GM19324 (cell line): ENCODE measurements around the gene CD83.
A peak's percentile ranks its signal among the peaks of the same experiment; 100 is the strongest.

Experiments
- ATAC-seq: cut with Tn5 transposase; IDR thresholded peaks from one replicate; pipeline ENCODE4 v1.9.1; 2021; ENCODE audit warnings: mild to moderate bottlenecking, moderate library complexity; ENCODE audit not compliant: unreplicated experiment, low FRiP score

The CD83 gene

GRCh38 chr6:14091339-14091978 lies 26.1 kb upstream of the CD83 start:
- ATAC-seq = no peak

- ATAC-seq = no peak
Measured at GRCh38 chr6:14092316-14092715, 25.3 kb upstream of the CD83 start.

DNA sequence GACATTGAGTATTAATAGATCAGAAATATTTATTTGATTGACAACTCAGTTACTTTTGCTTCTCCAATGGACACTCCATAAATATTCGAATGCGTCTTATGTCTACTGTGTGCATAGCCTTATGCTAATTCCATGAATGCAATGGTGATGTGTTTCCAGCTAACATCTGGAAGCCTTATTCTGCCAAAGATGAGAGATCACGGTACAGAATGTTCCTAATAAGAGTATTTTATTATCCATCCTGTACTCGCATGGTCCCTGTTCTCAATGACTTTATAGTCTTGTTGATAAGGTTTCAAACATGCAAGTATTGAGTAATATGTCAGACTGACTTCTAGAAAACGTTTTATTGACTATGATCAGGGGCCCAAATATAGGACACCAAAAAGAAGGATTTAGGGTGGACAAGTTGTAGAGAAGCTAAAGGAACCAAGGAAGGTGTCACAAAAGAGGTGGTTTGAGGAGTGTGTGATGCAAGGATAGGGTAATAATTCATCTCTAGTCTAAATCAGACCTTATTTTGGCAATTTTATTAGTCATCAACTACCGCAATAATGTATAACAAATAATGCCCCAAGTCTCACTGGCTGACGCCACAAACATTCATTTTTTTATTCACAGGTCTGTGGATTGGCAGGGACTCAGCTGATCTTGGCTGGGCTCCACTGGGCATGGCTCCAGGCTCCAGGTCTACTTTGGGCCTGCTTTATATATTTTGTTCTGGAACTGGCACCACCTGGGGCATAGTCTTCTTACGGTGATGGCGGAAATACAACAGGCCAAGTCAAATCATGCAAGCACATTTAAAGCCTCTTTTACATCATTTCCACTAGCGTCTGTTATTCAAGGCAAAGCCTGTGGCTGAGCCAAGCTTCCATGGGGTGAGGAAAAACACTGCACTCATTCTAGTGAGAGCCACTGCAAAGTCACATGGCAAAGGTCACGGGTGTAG lies 24.5 kb upstream of the CD83 start:
- no peak for ATAC-seq

GRCh38 chr6:14094721-14095120 lies 22.9 kb upstream of the CD83 start:
- ATAC-seq = no peak

GRCh38 chr6:14095437-14095836 lies 22.1 kb upstream of the CD83 start:
- ATAC-seq = peak; percentile 42

DNA sequence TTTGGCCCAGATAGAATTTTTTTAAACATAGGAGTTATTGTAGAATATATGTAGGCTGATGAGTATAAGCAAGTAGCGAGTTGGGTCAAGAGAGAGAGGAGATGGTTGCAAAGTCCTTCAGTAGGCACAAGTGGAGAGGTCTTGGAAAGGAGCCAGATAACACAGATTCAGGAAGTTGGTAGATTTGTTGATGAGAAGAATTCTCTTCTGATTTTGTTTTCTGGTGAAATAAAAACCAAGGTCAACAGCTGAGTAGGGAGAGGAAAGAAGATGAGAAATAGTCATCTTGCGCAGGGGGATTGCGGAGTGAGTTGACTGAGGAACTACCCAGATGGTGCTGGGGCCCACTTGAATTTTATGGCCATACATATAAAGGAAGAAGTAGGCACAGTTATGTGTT lies 17.4 kb upstream of the CD83 start:
- no peak for ATAC-seq

GRCh38 chr6:14100966-14101365 lies 16.6 kb upstream of the CD83 start:
- no peak for ATAC-seq

GRCh38 chr6:14102383-14102782 lies 15.2 kb upstream of the CD83 start:
- no peak for ATAC-seq

DNA sequence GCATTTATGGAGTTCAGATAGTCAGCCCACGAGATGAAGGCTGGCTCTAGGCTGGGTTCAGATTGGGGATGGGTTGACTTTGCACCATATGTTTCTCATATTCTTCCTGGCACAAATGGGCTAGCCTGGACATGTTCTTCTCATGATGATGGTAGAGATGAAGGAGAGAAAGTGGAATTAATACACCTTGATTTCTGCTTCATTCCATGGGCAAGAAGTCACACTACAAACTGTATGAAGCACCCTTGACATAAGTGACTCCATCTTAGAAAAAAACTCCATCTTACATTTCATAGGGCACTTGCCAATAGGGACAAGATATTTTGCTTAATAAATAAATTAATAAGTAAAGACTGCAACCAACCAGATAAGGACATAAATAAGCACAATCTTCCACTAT lies 12.0 kb upstream of the CD83 start:
- no peak for ATAC-seq

- ATAC-seq = no peak
Measured at GRCh38 chr6:14107000-14107399, 10.6 kb upstream of the CD83 start.

GRCh38 chr6:14107711-14108494 lies 9.7 kb upstream of the CD83 start:
- no peak for ATAC-seq

DNA sequence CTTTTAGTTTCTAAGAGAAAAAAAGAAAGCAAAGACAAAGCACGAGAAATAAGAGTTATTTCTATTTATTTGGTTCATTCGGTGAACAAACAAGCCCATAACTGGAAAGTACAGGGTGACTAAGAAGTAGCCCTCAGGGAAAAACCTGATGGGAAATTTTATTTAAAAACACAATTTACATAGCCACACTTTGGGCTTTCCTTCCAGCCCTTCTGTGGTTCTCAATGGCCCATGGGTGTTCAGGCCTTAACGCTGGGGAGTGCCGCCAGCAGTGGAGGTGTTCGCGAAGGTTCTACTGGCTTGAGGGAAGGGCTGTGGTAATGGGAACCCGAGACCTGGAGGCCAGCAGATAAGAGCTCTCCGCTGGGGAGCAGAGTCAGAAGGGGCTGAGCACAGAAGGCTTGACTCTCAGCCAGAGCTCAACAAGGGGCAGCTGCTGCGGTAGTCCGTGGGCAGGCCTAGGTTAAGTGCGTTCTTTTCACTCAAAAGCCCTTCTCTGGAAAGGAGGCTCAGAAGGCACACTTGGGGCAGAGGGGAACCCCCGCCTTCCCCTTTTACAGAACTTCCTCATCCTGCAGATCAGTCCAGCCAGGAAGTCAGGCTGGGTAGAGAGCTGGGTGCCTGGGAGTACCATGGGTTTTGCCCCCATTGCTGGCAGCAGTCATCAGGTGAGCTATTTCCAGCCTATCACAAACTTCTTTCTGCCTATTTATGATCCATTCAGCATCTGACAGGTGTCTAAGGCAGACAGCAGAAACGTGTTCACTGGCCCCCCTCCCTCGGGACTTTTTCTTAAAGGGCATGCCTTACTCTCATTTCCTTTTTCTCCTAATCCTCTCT lies 8.8 kb upstream of the CD83 start:
- ATAC-seq = peak; percentile 52

GRCh38 chr6:14109411-14109826 lies 8.2 kb upstream of the CD83 start:
- peak; percentile 7 for ATAC-seq

DNA sequence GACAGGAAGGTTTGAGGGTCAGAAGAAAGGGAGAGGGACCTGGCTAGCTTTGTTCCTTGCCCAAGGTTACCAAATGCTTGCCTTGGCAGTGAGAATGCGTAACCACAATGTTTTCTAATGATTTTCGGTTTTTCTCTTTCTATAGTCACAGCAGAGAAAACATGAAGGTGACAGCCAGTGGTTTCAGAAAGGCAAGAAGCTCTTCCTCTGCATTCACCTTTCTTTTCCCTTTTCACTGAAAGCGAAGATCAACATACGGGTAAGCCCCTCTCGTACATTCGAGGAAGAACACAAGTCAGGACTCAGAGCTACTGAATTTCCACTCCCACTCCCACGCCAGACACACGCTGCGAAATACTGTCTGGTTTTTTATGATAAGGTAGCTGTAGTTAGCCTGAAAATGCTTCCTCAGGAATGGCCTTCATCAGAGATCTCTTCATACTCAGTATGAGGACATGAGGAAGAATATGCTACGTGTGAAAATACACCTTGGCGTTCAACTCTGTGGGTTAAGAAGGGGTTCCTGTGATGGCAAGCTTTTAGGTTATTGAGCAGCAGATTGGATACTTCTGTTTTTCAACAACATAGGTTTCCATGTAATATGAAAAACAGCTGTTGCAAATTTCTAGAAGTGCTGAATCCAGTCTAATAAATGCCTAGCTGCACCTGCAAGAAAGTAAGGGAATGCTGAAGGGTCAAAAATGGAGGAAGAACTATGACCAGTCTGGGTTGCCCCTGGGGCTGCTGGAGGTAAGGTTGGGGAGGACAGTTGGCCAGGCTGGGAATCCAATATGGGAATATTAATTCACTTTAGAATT lies 7.4 kb upstream of the CD83 start:
- peak; percentile 61 for ATAC-seq

GRCh38 chr6:14113976-14114375 lies 3.6 kb upstream of the CD83 start:
- ATAC-seq = no peak

DNA sequence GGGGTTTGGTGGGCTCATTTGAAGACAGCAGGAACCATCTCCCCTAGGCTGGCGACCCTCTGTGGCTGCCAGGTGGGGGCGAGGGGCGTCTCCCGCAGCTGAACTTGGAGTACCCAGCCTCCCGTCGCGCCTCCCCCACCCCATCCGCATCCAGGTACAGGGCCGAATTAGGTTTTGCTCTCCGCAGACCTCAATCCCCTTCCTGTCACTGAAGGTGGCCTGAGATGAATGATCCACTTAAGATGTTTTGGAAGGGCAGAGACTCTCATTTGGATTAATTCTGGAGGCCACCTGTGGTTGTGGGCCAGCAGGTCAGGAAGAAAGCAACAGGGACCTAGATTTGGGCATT lies 493 bp downstream of the CD83 start:
- ATAC-seq = no peak

- no peak for ATAC-seq
Measured at GRCh38 chr6:14118446-14118845, 874 bp downstream of the CD83 start.

DNA sequence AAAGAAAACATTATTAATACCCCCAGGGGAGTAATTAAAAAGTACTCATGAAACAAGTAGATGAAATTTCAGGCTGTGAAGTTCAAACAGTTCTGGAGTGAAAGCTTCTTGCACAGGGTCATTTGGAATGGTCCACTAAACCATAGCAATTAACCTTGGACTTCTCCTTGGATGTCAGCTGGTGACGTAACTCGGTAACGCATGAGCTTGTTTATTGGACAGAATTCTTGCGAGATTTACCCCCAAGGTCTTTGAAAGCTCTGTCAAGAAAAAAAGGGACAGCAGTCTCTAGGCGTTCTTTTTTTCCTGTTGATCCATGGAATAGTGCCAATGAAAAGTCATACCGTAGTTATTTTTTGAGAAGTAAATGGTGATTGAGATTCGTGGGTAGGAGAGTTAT lies 2.2 kb downstream of the CD83 start:
- ATAC-seq = no peak

DNA sequence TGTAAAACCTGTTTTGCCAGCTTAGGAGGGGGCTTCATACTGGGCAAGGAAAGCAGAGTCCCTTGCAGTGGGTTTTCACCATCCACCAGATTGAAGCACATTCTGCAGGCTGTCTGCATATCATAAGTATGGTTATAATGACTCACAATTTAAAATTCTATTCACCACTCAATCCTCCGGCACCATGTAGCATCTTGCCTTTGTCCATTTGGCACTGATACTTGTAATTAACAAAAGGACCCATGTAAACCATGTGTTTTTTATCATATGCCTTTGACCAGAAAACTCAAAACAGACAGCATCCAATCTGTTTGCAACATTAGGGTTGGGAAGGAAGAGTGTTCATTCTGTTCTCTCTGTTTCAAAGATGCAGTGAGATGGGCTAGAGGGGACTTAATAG lies 3.0 kb downstream of the CD83 start:
- ATAC-seq = no peak

DNA sequence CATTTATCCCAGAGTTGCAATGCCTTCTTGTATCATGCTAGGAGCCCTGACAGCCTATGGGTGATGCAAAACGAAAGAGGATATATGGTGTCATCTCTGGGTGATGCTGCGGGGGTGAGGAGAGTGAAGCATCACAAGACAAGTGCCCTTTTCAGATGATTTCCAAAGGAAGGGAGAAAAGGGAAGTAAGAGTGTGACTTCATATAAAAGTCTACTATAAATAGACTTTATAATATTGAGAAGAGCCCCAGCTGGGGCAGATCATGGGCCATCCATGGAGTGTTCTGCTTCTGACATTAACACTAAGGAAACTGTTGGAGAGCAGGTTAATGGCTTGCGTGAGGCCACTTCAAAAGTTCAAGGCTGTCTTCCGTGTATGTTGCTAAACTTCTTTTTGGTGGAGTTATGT lies 4.4 kb downstream of the CD83 start:
- ATAC-seq = no peak
